Fibroblast of peridontal ligament (primary cell): ENCODE data around the gene GPRIN1.
"Not testable (repeated sequence)": the region's sequence is repeated elsewhere in the genome, so short reads cannot be mapped to it uniquely, and the experiment has no call there.

Experiments used
- DNase-seq: peaks from one replicate; pipeline ENCODE4 v3.0.0-alpha.2; 2010; ENCODE audit errors: extremely low read depth

Gene GPRIN1

DNA sequence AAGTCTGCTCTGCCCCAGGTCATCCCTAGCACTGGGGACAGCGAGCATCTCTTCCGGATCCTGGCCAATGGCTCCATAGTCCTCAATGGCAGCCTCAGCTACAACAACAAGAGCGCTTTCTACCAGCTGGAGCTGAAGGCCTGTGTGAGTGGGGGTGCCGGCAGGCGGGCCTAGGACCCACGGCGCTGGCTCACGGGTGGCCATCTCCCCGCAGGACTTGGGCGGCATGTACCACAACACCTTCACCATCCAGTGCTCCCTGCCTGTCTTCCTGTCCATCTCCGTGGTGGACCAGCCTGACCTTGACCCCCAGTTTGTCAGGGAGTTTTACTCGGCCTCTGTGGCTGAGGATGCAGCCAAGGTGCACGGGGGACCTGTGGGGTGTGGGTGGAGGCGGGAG lies 34.9 kb downstream of the GPRIN1 start:
- DNase-seq, result no peak

DNA sequence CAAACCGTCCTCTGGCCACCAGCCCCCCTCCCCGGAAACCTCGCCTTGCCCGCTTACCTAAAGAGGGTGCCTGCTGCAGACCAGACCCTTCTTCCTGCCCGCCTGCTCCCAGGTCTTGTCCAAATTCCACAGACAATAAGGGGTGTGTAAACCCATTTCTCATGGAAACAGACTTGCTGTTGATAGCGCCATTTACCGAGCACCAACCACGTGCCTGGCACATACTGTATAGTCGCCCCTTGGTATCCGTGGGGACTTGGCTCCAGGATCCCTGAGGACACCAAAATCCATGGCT lies 35.7 kb downstream of the GPRIN1 start:
- no peak for DNase-seq

DNA sequence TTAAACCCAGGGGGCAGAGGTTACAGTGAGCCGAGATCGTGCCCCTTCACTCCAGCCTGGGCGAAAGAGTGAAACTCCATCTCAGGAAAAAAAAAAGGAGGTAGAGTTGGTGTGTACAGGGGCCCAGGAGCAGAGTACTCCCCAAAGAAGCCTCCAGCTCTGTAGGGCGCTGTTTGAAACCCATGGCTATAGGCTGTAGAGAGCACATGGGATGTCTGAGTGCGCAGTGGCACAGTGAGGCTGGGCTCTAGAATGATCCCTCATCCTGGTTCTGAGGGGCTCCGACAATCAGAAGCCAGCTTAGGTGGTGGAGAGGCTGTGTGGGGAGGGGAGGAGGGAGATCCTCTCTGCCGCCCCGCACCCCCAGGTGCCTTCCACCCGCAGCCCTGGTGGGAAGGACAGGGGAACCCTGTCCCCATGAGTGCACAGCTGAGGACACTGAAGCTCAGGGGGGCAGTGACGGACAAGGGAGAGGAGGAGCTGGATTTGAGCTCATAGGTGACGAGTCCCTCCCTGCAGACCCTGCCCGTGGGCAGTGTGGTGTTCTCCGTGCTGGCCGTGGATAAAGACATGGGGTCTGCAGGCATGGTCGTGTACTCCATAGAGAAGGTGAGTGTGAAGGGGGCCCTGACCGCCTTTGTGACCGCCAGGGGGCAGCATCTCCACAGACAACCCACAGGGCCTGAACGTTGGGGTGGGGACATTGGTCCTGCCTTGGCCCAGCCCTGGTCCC lies 36.2 kb downstream of the GPRIN1 start:
- peak; percentile 41 for DNase-seq

DNA sequence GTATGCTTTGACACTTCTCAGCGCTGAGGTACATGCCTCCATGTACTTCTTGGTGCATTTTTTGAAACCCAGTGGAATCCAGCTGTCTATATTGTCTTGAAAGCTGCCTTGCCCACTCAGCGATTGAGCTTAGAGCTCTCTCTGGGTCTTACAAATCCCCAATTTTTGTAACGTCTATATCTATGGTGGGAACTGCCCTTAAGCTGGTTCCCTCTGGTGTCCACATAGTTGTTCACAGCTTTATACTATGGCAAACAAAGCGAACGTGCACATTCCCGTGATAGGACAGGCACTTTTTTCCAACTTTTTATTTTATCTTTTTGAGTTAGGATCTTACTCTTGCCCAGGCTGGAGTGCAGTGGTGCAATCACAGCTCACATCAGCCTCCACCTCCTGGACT lies 39.9 kb downstream of the GPRIN1 start:
- peak; percentile 64 for DNase-seq

DNA sequence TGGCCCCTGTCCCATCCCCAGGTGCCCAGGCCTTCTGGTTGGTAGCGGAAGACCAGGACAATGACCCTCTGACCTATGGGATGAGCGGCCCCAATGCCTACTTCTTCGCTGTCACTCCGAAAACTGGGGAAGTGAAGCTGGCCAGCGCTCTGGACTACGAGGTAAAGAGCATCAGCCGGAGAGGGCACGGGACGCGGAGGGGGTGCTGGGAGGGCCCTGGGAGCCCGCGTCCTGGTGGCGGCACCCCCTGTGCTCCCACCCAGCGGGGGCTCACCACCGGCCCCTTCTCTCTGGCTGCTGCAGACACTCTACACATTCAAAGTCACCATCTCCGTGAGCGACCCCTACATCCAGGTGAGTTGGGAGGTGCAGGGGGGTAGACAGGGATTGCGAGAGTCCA lies 41.3 kb downstream of the GPRIN1 start:
- no peak for DNase-seq

DNA sequence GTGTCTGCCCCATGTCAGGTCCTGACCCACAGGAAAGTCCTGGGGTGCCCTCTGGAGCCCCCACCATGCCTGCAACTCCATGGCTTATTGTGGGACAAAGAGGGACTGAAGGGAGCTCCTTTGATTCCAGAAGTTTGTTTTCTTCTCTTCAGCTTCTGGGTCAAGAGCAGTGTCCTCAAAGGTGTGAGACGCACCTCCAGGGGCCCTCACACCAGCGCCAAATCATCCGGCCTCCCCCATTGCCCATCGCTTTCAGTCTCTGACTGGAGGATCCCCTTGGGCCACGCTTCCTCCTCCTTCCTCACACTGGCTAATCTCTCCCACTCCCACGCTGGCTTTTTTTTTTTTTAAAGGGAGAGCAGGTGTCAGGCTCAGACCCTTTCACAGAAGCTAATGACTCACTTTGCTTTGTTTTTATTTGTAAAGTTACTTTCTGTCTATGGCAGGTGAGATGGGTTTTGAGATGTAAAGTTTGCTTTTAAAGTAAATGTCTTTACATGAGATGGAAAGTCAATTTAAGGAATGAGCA lies 44.1 kb downstream of the GPRIN1 start:
- DNase-seq, result no peak

DNA sequence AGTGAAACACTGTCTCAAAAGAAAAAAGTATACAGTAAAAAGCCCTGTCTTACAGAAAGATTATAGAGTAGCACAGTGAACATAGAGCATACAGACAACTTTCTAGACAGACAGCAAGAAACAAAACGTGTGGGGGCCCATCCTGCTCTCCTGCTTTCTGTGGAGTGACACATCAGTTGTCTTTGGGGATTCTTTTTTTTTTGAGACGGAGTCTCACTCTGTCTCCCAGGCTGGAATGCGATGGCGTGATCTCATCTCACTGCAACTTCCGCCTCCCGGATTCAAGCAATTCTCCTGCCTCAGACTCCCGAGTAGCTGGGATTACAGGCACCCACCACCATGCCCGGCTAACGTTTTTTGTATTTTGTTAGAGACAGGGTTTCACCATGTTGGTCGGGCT lies 46.0 kb downstream of the GPRIN1 start:
- no peak for DNase-seq

DNA sequence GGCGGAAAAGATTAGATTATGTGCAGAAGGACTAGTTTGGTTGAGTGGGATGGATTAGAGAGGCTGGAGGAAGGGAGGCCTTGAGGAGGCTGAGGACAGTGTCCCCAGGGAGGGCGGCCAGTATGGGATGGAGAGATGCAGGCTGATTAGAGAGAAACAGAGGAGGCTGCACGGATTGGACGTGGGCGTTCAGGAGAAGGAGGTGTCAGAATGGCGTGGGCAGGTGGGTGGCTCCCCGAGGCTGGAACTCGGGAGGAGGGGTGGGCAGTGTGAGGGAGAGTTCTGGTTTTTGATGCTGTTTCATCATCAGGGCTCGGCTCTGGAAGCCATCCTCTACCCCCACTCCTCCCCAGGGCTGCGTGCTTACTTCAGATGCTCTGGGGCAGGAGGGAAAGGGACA lies 47.8 kb downstream of the GPRIN1 start:
- DNase-seq, result no peak

DNA sequence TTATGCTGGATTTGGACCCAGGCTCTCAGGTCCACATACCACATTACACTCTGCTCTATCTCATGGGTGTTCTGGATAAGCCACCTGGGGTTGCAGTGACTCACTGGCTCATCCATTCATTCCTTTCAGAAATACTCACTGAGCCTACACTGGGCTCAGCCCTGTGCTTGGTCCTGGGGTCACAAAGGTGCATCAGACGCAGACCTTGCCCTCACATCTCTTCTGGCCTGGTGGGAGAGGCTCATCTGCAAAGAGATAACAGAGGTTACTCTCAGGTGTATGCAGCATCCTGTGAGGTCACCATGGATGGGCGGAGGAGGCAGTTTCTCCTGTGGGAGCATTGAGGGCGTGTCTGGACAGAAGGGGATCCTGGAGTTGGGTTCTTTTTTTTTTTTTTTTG lies 48.7 kb downstream of the GPRIN1 start:
- DNase-seq, result no peak

DNA sequence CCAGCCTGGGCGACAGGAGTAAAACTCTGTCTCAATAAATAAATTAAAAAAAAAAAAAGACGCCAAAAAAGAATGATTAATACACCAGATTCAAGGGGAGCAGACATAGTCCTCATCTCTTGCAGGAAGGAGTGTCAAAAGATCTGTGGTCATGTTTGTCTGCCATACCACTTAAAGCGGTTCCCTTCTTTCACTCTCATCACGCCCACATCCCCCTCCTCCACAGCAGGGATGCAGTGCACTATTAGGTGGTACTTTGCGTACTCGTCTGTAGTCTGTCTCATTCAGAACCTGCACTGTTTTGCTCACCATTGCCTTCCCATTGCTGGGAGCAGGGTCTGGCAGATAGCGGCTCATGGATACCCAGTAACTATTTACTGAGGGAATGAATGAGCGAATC lies 49.6 kb downstream of the GPRIN1 start:
- no peak for DNase-seq

DNA sequence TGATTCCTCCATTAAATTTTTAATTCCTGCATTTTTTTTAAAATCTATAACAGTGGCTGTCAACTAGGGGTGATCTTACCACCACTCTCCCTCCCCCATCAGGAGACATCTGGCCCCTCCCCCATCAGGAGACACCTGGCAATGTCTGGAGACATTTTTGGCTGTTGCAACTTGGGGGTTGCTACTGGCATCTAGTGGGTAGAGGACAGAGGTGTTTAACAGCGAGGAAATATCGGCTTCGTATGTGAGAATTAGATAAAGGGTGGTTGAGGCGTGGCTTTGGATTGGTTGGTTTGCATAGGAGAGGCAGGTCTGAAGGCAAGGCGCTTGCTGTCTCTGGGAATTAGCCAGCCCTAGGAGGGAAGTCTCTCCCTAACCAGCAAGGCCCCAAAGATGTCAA lies 50.3 kb downstream of the GPRIN1 start:
- no peak for DNase-seq

DNA sequence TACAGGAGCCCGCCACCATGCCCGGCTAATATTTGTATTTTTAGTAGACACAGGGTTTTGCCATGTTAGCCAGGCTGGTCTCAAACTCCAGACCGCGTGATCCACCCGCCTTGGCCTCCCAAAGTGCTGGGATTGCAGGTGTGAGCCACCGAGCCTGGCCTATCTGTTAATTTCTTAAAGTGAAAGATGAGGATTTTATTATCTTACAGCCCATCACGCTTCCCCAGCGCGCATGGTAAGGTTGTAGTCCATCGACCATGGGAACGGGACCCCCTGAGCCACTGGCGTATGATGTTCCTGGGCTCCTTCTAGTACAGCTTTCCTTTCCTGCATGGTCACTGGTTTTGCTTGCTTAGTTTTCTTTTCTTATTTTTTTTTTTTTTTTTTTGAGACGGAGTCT lies 52.1 kb downstream of the GPRIN1 start:
- no peak for DNase-seq

DNA sequence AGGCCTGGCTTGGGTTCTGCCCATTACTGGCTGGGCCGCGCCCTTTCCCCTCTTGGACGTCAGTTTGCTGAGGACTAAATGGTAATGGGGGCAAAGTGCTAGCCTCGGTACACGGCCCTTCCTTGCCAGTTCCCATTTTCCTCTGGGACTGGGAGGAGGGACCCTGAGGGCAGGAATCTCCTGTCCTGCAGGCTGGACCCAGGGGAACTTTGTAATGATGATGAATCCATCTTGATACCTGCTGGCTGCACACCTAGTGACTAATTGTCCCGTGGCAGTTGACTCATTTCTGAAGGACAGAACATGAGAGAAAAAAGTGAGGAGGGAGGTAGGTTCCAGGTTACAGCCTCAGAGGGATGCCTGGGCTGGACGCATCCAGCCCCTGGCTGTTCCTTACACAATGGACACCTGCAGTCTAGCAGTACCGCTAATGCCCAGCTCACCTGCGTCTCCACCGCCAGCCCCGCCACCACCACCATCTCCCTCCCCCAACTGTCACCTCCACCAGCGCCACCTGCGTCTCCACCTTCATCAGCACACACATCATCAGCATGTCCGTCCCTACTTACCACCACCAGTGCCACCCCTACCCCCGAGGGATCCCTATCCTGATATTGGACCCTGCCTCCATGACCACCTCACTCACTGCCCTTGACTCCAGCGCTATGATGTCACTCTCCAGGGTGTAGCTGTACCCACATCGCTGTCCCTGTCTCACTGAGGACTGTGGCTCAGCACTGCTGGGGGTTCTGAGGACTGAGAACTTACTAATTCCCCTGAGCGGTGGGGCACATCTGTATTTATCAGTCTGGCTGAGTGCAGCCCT lies 56.5 kb downstream of the GPRIN1 start:
- no peak for DNase-seq

DNA sequence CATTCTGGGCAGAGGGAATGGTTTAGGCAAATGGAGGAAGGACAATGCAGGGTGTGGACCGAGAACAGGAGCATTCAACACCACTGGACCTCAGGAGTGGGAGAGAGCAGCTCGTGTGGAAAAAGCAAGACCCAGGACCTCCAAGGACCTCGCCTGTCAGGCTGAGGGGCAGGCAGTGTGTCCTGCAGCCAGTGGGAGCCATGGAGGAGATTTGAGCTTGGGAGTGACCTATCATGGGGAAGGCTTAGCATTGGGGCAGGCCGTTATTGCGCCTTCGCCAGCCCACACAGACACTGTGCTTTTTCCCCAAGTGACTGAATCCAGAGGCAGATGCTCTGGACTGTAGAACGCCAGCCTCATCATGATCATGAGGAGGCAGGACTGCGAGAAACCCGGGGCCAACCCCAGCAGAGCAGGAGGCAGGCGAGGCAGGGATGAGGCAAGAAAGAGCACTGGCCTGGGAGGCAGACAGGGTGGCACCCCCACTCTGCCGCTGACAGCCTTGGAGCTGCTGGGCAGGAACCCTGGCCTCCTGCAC lies 57.6 kb downstream of the GPRIN1 start:
- DNase-seq, result no peak

DNA sequence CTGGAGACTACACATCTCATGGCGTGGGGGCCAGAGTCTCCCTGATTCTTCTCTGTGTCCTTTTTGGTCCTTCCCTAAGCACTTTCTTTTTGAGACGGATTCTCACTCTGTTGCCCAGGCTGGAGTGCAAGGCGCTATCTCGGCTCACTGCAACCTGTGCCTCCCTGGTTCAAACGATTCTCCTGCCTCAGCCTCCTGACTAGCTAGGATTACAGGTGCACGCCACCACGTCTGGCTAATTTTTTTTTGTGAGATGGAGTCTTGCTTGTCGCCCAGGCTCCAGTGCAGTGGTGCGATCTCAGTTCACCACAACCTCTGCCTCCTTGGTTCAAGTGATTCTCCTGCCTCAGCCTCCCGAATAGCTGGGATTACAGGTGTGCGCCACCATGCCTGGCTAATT lies 59.0 kb downstream of the GPRIN1 start:
- not testable (repeated sequence) for DNase-seq

DNA sequence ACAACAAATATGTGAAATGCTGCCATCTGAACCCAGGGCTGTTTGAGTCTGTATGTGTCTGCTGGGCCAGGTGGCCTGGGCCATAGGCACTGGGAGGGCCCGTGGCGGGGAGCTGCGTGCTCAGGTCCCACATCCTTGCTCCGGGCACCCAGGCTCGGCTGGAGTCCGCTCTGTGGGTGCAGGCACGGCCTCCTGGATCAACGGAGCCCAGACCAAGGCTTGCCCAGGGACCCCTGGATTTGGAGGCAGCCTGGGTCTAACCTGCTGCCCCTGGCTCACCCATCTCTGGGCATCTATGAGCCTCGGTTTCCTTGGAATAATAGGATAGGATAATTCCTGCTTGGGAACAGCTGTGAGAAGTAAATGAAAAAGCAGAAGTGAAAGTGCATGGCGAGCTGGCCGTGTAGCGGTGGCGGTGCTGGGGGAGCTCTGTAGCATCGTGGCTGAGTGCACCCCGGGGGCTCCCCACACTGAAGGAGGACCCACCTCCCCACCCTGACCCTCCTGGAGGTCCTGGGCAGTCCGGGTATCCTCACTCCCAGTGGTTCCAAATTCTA lies 59.6 kb downstream of the GPRIN1 start:
- no peak for DNase-seq

DNA sequence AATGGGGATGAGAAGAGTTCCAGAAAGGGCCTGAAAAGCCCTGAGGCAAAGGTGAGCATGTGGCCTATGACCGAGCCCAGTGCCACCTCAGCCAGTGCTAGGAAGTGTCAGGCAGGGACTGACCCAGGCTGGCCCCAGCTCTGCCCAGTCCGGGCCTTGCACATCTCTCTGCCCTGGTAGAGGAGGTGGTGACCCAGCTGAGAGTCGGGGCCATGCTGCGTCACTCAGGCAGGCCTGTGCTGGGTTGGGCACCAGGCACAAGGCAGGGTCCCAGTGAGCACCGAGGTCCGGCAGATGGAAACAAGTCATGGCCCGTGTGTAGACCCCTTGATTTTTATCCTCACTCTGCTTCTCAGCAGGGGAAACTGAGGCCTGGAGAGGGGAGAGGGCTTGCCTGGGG lies 60.1 kb downstream of the GPRIN1 start:
- no peak for DNase-seq

DNA sequence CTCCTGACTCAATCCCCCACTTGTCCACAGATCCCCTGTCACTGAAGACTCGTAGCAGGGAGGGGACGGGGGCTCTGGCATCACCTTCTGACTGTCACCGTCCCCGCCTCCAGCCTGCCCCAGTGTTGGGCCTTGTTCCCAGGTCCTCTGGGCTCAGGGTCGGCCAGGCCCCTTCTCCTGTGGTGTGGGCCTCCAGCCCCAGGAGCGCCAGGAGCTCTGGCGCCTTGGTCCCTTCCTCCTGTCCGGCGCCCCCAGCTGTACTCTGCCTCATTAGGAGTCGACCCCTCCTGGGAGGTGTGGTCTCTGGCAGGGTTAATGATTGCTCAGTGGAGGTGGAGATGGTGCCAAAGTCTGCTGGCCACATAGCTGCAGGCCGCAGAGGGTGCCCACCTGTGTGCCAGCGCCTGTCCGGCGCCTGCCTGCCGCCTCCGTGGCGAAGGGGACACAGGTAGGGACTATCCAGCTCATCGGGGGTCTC lies 61.0 kb downstream of the GPRIN1 start, which contains the start of gene CDHR2:
CDHR2 (plus strand) TSS at position 376 of the 478 bp plus-strand sequence. CDS start 16,011 bp downstream, outside the sequence.
- DNase-seq, result no peak

DNA sequence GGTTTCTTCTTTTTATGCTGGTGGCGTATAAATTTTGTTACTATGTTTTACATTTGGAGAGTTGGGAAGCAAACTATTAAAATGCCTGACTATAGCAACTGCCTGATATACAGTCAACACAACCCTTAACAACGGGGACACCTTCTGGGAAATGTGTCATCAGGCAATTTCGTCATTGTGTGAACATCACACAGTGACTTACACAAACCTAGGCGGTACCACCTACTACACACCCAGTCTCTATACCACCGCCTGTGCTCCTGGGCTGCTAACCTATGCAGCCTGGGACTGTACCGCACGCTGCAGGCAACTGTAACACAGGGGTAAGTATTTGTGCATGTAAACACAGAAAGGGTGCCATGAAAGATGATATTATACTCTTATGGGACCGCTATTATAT lies 62.2 kb downstream of the GPRIN1 start:
- DNase-seq, result peak; percentile 14
